ENCODE results near the gene CACNB2.

DNA sequence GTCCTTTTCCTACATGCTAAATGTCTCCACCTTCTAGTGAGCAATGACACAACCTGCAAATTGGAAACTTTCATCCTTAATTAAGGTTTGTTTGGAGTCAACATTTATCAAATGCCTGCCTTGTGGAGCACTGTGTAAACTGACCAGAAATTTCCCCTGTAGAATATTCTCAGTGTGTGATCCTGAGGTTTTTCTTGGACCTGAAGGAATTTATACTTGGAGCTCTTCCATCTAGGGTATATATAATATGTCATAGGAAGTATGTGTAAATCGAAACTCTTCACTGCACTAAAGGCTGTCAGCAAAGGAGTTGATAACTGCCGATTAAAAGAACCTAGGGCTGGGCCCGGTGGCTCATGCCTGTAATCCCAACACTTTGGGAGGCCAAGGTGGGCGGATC is 358.8 kb downstream of the CACNB2 start:
- TF ChIP-seq GATA2 (IDR thresholded peaks at IDR 0.05; ENCODE audit: low read depth, low read length) (no peak), GATA3 (IDR thresholded peaks at IDR 0.05; ENCODE audit: low read depth, low read length) (no peak)

All from SH-SY5Y (cell line).